HAP-1 (cell line): Measurements from ENCODE around the gene ZNF215.
"Not testable (repeated sequence)": the region's sequence is repeated elsewhere in the genome, so short reads cannot be mapped to it uniquely, and the experiment has no call there.

Source experiments
- DNase-seq, 2 experiments: peaks; one replicate each; pipeline ENCODE4 v3.0.0-alpha.2; 2016 to 2020; ENCODE audit warnings: low spot score in 2 of 2
- H3K27me3 ChIP-seq: fragments of 250-450 bp; sonication (Bioruptor Pico); 2 replicates; pipeline ENCODE4 v1.5.1; 2020; ENCODE audit warnings: low read depth, mild to moderate bottlenecking, moderate library complexity
- H3K36me3 ChIP-seq: fragments of 250-450 bp; sonication (Bioruptor Pico); replicated peaks from 2 replicates; pipeline ENCODE4 v1.5.1; 2020; ENCODE audit warnings: mild to moderate bottlenecking
- H3K4me1 ChIP-seq: fragments of 250-450 bp; sonication (Bioruptor Pico); 2 replicates; pipeline ENCODE4 v1.5.1; 2020; ENCODE audit warnings: mild to moderate bottlenecking
- H3K4me3 ChIP-seq: fragments of 250-450 bp; sonication (Bioruptor Pico); 2 replicates; pipeline ENCODE4 v1.5.1; 2020; ENCODE audit warnings: mild to moderate bottlenecking, moderate library complexity
- H3K9me3 ChIP-seq: fragments of 250-450 bp; sonication (Bioruptor Pico); 2 replicates; pipeline ENCODE4 v1.5.1; 2020; ENCODE audit warnings: mild to moderate bottlenecking, moderate library complexity
- in situ Hi-C: fragments of 300-500 bp; cut with MboI; formaldehyde crosslinking; loops from 3 replicates; pipeline ENCODE4 v1.14.3; 2020; ENCODE audit warnings: low sequenced_read_pairs, inconsistent platforms, mixed read lengths

Gene ZNF215

GRCh38 chr11:6969854-6970253, 43.6 kb downstream of the ZNF215 start:
- H3K4me3 ChIP-seq, H3K27me3 ChIP-seq, H3K36me3 ChIP-seq, DNase-seq, H3K9me3 ChIP-seq, in situ Hi-C loops, H3K4me1 ChIP-seq: not testable (repeated sequence)

DNA sequence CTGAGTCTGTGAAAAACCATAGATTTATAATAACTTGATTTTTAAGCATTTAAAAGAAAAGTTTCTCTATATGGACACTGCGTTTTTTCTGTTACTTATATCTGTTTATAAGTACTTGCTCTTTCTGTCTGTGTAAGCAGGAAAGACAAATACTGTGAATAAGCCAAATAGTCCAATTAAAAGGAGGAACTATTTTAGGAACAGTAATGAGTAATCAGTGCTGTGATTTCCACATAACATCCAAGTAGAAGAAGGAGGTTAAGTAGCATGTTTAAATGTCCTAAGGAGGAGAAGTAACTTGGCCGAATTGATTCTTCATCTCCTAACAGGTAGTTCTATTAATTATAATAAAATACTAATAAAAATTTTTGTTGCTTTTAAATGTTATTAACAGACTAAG, 53.1 kb downstream of the ZNF215 start:
- DNase-seq, result no peak
- H3K4me3 ChIP-seq, result no peak overlapping the region

DNA sequence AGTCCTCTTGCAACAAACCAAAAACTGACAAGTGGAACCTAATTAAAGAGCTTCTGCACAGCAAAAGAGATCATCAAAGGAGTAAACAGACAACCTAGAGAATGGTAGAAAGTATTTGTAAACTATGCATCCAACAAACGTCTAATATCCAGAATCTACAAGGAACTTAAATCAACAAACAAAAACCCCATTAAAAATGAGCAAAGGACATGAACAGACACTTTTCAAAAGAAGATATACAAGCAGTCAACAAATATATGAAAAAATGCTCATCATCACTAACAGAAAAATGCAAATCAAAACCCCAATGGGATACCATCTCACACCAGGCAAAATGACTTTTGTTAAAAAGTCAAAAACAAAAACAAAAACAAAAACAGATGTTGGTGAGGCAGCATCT, 60.3 kb downstream of the ZNF215 start:
- H3K9me3 ChIP-seq, result no peaks in the 10 kb centered on the region
- H3K4me1 ChIP-seq, result no peaks in the 10 kb centered on the region
- DNase-seq, result no peak
- in situ Hi-C loops, result no loop called here
- no peaks in the 10 kb centered on the region for H3K36me3 ChIP-seq
- H3K27me3 ChIP-seq, result no peaks in the 10 kb centered on the region
- no peak overlapping the region for H3K4me3 ChIP-seq

More for the DNA sequence above, 53.1 kb downstream of the ZNF215 start:
- Histone ChIP-seq H3K27me3 (no peaks in the 10 kb centered on the region), H3K4me1 (no peaks in the 10 kb centered on the region), H3K9me3 (no peaks in the 10 kb centered on the region), H3K36me3 (no peaks in the 10 kb centered on the region)
- in situ Hi-C loops, result no loop called here

DNA sequence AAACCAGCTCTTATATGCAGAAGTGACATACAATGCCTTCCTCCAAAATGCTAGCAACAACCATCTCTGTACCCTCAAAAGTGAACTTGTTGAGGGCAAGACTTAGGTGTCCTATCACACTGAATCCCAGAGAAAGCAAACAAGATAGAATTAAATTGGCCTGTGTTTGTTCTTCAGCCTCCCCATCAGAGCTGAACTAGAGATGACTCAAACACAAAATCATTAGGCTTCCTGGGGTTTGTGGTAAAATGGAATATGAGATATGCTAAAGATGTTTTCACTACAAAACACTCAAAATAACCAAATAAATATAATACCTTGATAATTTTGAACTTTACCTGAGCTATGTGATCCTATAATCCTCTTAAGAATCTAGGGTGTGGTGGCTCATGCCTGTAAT, 62.3 kb downstream of the ZNF215 start:
- Histone ChIP-seq H3K4me3 (no peak overlapping the region), H3K9me3 (no peaks in the 10 kb centered on the region), H3K27me3 (no peaks in the 10 kb centered on the region), H3K36me3 (no peaks in the 10 kb centered on the region), H3K4me1 (no peaks in the 10 kb centered on the region)
- in situ Hi-C loops, result no loop called here
- DNase-seq, result no peak

DNA sequence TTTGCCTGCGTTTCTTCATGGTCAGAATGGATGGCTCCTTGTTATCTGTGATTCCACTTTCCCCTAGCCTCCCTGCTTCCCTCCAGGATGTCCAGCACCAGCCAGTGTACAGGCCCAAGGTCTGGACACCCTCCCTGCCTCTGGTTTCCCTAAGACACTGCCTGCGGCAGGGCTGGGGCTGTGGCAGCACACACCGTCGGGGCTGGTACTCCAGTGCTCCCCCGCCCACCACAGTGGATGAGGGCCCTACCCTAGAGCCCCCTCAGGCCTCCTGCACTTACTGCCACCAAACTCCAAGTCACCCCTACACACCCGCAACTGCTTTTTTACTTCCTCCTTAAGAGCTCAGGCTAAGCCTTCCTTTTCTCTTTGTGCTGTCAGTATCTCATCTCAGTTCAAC, 65.0 kb downstream of the ZNF215 start:
- Histone ChIP-seq H3K9me3 (no peaks in the 10 kb centered on the region), H3K4me3 (no peak overlapping the region), H3K36me3 (no peaks in the 10 kb centered on the region), H3K27me3 (no peaks in the 10 kb centered on the region), H3K4me1 (no peaks in the 10 kb centered on the region)
- in situ Hi-C loops, result no loop called here
- DNase-seq, result no peak

DNA sequence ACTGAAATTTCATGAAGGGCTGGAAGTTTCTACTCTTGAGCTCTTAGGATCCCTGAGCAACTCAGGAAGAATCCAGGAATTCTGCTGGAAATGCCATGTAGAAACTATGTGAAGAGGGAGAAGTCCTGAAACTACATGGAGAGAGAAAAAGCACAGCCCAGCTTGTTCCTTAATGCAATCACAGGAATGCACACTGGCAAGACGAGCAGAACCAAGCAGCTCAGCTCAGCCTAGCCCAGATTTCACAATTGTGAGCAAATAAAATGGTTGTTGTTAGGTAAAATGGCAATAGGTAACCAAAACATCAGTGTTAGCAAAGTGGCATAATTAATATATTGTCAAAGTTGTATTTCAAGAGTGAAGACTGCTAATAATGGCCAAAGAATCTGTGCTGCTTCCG, 65.8 kb downstream of the ZNF215 start:
- H3K4me3 ChIP-seq, result no peak overlapping the region
- no peaks in the 10 kb centered on the region for H3K36me3 ChIP-seq
- H3K9me3 ChIP-seq, result no peaks in the 10 kb centered on the region
- no peaks in the 10 kb centered on the region for H3K27me3 ChIP-seq
- DNase-seq, result no peak
- in situ Hi-C loops, result no loop called here
- no peaks in the 10 kb centered on the region for H3K4me1 ChIP-seq

DNA sequence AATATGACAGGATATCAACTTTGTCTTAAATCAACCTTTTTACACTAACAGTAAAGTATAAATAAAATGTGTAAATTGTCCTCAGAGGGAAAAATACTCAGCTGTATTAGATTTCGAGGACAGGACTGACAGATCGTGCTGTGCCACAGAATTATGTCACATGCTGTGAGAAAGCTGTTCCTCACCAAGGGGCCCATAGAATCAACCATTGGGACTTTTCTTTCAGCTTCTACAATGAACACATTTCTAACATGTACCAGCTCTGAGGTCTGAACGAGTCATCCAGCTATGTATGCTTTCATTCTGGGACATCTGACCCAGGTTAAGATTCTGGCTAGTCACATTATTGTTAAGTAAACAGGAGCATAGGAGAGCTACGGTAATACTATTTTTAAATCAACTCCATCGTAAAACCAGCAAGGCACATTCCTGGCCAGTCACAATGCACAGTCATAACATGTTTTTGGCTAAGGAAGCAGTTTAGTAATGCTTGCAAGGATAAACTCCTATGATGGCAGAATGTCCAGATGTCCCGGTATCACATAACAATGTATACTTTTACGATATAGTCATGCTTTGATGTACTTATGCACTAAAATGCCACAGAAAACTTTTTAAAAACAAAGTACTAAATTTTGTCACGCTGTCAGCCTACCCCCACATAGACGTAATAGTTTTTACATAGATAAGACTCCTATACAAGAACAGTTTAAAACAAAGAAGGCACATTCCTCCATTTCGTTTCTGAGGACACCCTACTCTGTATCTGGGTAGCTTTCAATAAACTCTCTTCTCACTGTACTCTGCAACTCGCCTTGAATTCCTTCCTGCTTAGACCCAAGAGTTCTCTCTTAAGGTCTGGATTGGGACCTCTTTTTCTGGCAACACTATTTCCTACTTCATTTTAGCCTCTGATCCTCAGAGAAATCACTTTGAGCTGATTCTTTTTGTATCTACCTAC, 66.5 kb downstream of the ZNF215 start:
- no peaks in the 10 kb centered on the region for H3K4me1 ChIP-seq
- H3K4me3 ChIP-seq, result no peak overlapping the region
- no peaks in the 10 kb centered on the region for H3K27me3 ChIP-seq
- in situ Hi-C loops, result no loop called here
- DNase-seq, result no peak
- H3K36me3 ChIP-seq, result no peaks in the 10 kb centered on the region
- H3K9me3 ChIP-seq, result no peaks in the 10 kb centered on the region

DNA sequence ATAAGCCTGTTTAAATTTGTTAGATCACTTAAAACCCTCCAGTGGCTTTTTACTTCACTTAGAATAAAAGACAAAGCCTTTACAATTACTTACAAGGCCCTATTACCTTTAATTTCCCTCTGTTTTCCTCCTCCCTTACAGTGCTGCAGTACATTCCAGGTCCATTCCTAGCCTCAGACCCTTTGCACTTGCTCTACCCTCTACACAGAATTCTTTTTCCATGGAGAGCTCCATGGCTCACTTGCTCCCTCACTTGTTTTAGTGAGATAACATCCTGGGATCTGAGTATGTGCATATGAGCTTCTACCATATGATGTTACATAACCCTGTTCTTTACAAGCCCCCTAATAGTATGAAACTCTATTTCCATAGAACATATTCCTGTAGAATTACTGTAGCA, 69.5 kb downstream of the ZNF215 start:
- DNase-seq, result no peak
- no peaks in the 10 kb centered on the region for H3K4me1 ChIP-seq
- in situ Hi-C loops, result no loop called here
- H3K36me3 ChIP-seq, result no peaks in the 10 kb centered on the region
- H3K27me3 ChIP-seq, result no peaks in the 10 kb centered on the region
- no peaks in the 10 kb centered on the region for H3K9me3 ChIP-seq
- no peak overlapping the region for H3K4me3 ChIP-seq

- Histone ChIP-seq H3K27me3 (no peaks in the 10 kb centered on the region), H3K4me3 (no peak overlapping the region), H3K9me3 (no peaks in the 10 kb centered on the region), H3K4me1 (no peaks in the 10 kb centered on the region), H3K36me3 (no peaks in the 10 kb centered on the region)
- no peak for DNase-seq
- in situ Hi-C loops, result no loop called here
These were observed 78.3 kb downstream of the ZNF215 start for GRCh38 chr11:7004482-7004881.
